ENCODE data around the gene ETFB. TPM values are rescaled to one million over a fixed set of nuclear protein-coding genes. Genes with fewer than 3 reads are reported as not detected.

ETFB gene
- total RNA-seq, 1 donor from 2014 or later: 77.7 TPM

- no peak for TF ChIP-seq CTCF (IDR thresholded peaks at IDR 0.05; ENCODE audit: partially characterized antibody, unreplicated experiment)
- Mint-ChIP-seq H3K4me3 (ENCODE audit: unreplicated experiment) (no peak overlapping the region), H3K27me3 (ENCODE audit: unreplicated experiment) (peaks cover 3% of the 10 kb centered on the region), H3K9me3 (ENCODE audit: unreplicated experiment) (peaks cover 15% of the 10 kb centered on the region), H3K36me3 (ENCODE audit: unreplicated experiment) (peaks cover 11% of the 10 kb centered on the region), H3K4me1 (ENCODE audit: low read depth, unreplicated experiment) (peaks cover 5% of the 10 kb centered on the region), H3K27ac (ENCODE audit: unreplicated experiment) (no peak overlapping the region)
- DNase-seq: no peak
These were observed 13.3 kb downstream of the ETFB start for GRCh38 chr19:51352783-51353360.

GRCh38 chr19:51351266-51351990 is 14.8 kb downstream of the ETFB start:
- Mint-ChIP-seq H3K36me3 (ENCODE audit: unreplicated experiment) (peaks cover 11% of the 10 kb centered on the region), H3K9me3 (ENCODE audit: unreplicated experiment) (peaks cover 15% of the 10 kb centered on the region), H3K27ac (ENCODE audit: unreplicated experiment) (no peak overlapping the region), H3K4me1 (ENCODE audit: low read depth, unreplicated experiment) (peaks cover 5% of the 10 kb centered on the region), H3K27me3 (ENCODE audit: unreplicated experiment) (peaks cover 3% of the 10 kb centered on the region), H3K4me3 (ENCODE audit: unreplicated experiment) (peak overlapping the region; percentile 48)
- TF ChIP-seq CTCF (IDR thresholded peaks at IDR 0.05; ENCODE audit: partially characterized antibody, unreplicated experiment): no peak
- no peak for DNase-seq

GRCh38 chr19:51347209-51347928 is 18.8 kb downstream of the ETFB start:
- Mint-ChIP-seq H3K4me3 (ENCODE audit: unreplicated experiment) (no peak overlapping the region), H3K36me3 (ENCODE audit: unreplicated experiment) (peaks cover 9% of the 10 kb centered on the region), H3K4me1 (ENCODE audit: low read depth, unreplicated experiment) (no peaks in the 10 kb centered on the region), H3K9me3 (ENCODE audit: unreplicated experiment) (peaks cover 5% of the 10 kb centered on the region), H3K27ac (ENCODE audit: unreplicated experiment) (no peak overlapping the region), H3K27me3 (ENCODE audit: unreplicated experiment) (peaks cover 4% of the 10 kb centered on the region)
- no peak for DNase-seq
- no peak for TF ChIP-seq CTCF (IDR thresholded peaks at IDR 0.05; ENCODE audit: partially characterized antibody, unreplicated experiment)

GRCh38 chr19:51346742-51347141 is 19.4 kb downstream of the ETFB start:
- Mint-ChIP-seq H3K4me3 (ENCODE audit: unreplicated experiment) (no peak overlapping the region), H3K27ac (ENCODE audit: unreplicated experiment) (no peak overlapping the region), H3K4me1 (ENCODE audit: low read depth, unreplicated experiment) (no peaks in the 10 kb centered on the region), H3K27me3 (ENCODE audit: unreplicated experiment) (peaks cover 5% of the 10 kb centered on the region), H3K9me3 (ENCODE audit: unreplicated experiment) (peaks cover 2% of the 10 kb centered on the region), H3K36me3 (ENCODE audit: unreplicated experiment) (peaks cover 2% of the 10 kb centered on the region)
- TF ChIP-seq CTCF (IDR thresholded peaks at IDR 0.05; ENCODE audit: partially characterized antibody, unreplicated experiment): no peak
- DNase-seq: no peak

All from glutamatergic neuron (in vitro differentiated cells).